Measurements from ENCODE around the gene XPO1.
"Not testable (repeated sequence)": the region's sequence is repeated elsewhere in the genome, so short reads cannot be mapped to it uniquely, and the experiment has no call there.

The XPO1 gene

GRCh38 chr2:61463769-61464475, 74.2 kb downstream of the XPO1 start:
- DNase-seq = no peak

GRCh38 chr2:61461404-61461803, 76.8 kb downstream of the XPO1 start:
- DNase-seq = no peak

- DNase-seq = no peak
Measured at GRCh38 chr2:61460163-61460562, 78.0 kb downstream of the XPO1 start.

- no peak for DNase-seq
Measured at GRCh38 chr2:61456746-61457420, 81.3 kb downstream of the XPO1 start.

- DNase-seq = no peak
Measured at GRCh38 chr2:61456070-61456745, 81.9 kb downstream of the XPO1 start.

GRCh38 chr2:61454972-61455371, 83.2 kb downstream of the XPO1 start:
- DNase-seq = not testable (repeated sequence)

- DNase-seq = no peak
Measured at GRCh38 chr2:61454383-61454782, 83.8 kb downstream of the XPO1 start.

GRCh38 chr2:61452392-61452791, 85.8 kb downstream of the XPO1 start:
- DNase-seq = no peak

GRCh38 chr2:61451178-61451577, 87.0 kb downstream of the XPO1 start:
- DNase-seq = no peak

GRCh38 chr2:61450144-61450543, 88.0 kb downstream of the XPO1 start:
- DNase-seq = no peak

- DNase-seq = no peak
Measured at GRCh38 chr2:61448229-61448628, 89.9 kb downstream of the XPO1 start.

GRCh38 chr2:61446971-61447370, 91.2 kb downstream of the XPO1 start:
- not testable (repeated sequence) for DNase-seq

- DNase-seq = no peak
Measured at GRCh38 chr2:61443342-61444041, 94.7 kb downstream of the XPO1 start.

- no peak for DNase-seq
Measured at GRCh38 chr2:61439241-61440002, 98.7 kb downstream of the XPO1 start.

- DNase-seq = no peak
Measured at GRCh38 chr2:61438670-61439069, 99.5 kb downstream of the XPO1 start.

GRCh38 chr2:61437170-61437569, 101.0 kb downstream of the XPO1 start:
- DNase-seq = no peak

- no peak for DNase-seq
Measured at GRCh38 chr2:61436092-61436491, 102.1 kb downstream of the XPO1 start.

GRCh38 chr2:61435291-61435690, 102.9 kb downstream of the XPO1 start:
- DNase-seq = no peak

- DNase-seq = no peak
Measured at GRCh38 chr2:61434314-61434713, 103.8 kb downstream of the XPO1 start.

- no peak for DNase-seq
Measured at GRCh38 chr2:61433606-61434005, 104.5 kb downstream of the XPO1 start.

GRCh38 chr2:61432990-61433389, 105.2 kb downstream of the XPO1 start:
- DNase-seq = no peak

- no peak for DNase-seq
Measured at GRCh38 chr2:61431345-61431744, 106.8 kb downstream of the XPO1 start.

Data from activated CD4-positive, alpha-beta T cell treated with anti-CD3 and anti-CD28 coated beads for 1 hour (primary cell).